Peyer's patch (tissue), 4 donors: ENCODE measurements around the gene TSPAN15. TPM values are rescaled to one million over a fixed set of nuclear protein-coding genes. Genes with fewer than 3 reads are reported as not detected.
A peak's percentile ranks its signal among the peaks of the same experiment; 100 is the strongest.

Source experiments
- DNase-seq, 3 donors: peaks; one replicate each; pipeline ENCODE4 v3.0.0-alpha.2; 2017 to 2019
- H3K27ac ChIP-seq, 4 donors: fragments of 200-600 bp; sonication (generic); one replicate each; pipeline ENCODE4 v1.5.1; 2016 to 2019
- H3K27me3 ChIP-seq, 2 donors: fragments of 200-600 bp; sonication (generic); one replicate each; pipeline ENCODE4 v1.5.1; 2019
- H3K36me3 ChIP-seq, 3 donors: fragments of 200-600 bp; sonication (generic); one replicate each; pipeline ENCODE4 v1.5.1; 2016 to 2019
- H3K4me1 ChIP-seq, 4 donors: fragments of 200-600 bp; sonication (generic); one replicate each; pipeline ENCODE4 v1.5.1; 2016 to 2019
- H3K4me3 ChIP-seq, 4 donors: fragments of 200-600 bp; sonication (generic); 1 replicate in 3 of 4; 2 replicates in 1 of 4; pipeline ENCODE4 v1.5.1; 2016 to 2019; ENCODE audit warnings: mild to moderate bottlenecking in 1 of 4
- H3K9me3 ChIP-seq, 4 donors: fragments of 200-600 bp; sonication (generic); one replicate each; pipeline ENCODE4 v1.5.1; 2016 to 2019; ENCODE audit warnings: mild to moderate bottlenecking in 1 of 4
- POLR2A ChIP-seq, 2 donors: fragments of 450-650 bp; IDR thresholded peaks; one replicate each; pipeline ENCODE4 v1.5.1; 2017; ENCODE audit warnings: antibody characterized with exemption in 2 of 2, mild to moderate bottlenecking in 2 of 2, moderate library complexity in 2 of 2
- total RNA-seq, 4 donors: library from RNA; depleted of rRNA; stranded (reverse); fragments of >200 nt; gene quantifications; one replicate each; pipeline ENCODE4 v1.1.0, GENCODE V29; 2016
- TF ChIP-seq, protein P1 (sequence below), 6 experiments: fragments of 450-650 bp in 4 of 6; fragments of 200-600 bp in 2 of 6; sonication (generic) in 1 of 6; IDR thresholded peaks; one replicate each; pipeline ENCODE4 v1.5.1; 2017 to 2019; ENCODE audit warnings: antibody characterized with exemption in 6 of 6, mild to moderate bottlenecking in 3 of 6, moderate library complexity in 1 of 6

The TSPAN15 gene
- total RNA-seq, 4 donors from 2014 or later, result 32.2 to 110 (median 94.4) TPM

- no peaks in the 10 kb centered on the region for H3K27me3 ChIP-seq
- no peaks in the 10 kb centered on the region for H3K9me3 ChIP-seq
- no peak for DNase-seq
- no peaks in the 10 kb centered on the region for H3K36me3 ChIP-seq
- H3K4me1 ChIP-seq, result peaks cover 0 to 48% (median 6%) of the 10 kb centered on the region in 4 donors
- no peak overlapping the region for H3K4me3 ChIP-seq
- peak overlapping the region in 1 of 4 donors; percentile 59 for H3K27ac ChIP-seq
- no peak for TF ChIP-seq POLR2A (IDR thresholded peaks at IDR 0.05)
- TF ChIP-seq, protein P1, sequence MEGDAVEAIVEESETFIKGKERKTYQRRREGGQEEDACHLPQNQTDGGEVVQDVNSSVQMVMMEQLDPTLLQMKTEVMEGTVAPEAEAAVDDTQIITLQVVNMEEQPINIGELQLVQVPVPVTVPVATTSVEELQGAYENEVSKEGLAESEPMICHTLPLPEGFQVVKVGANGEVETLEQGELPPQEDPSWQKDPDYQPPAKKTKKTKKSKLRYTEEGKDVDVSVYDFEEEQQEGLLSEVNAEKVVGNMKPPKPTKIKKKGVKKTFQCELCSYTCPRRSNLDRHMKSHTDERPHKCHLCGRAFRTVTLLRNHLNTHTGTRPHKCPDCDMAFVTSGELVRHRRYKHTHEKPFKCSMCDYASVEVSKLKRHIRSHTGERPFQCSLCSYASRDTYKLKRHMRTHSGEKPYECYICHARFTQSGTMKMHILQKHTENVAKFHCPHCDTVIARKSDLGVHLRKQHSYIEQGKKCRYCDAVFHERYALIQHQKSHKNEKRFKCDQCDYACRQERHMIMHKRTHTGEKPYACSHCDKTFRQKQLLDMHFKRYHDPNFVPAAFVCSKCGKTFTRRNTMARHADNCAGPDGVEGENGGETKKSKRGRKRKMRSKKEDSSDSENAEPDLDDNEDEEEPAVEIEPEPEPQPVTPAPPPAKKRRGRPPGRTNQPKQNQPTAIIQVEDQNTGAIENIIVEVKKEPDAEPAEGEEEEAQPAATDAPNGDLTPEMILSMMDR (IDR thresholded peaks at IDR 0.05), result no peak
Measured at GRCh38 chr10:69421611-69422308, 29.5 kb upstream of the TSPAN15 start.

DNA sequence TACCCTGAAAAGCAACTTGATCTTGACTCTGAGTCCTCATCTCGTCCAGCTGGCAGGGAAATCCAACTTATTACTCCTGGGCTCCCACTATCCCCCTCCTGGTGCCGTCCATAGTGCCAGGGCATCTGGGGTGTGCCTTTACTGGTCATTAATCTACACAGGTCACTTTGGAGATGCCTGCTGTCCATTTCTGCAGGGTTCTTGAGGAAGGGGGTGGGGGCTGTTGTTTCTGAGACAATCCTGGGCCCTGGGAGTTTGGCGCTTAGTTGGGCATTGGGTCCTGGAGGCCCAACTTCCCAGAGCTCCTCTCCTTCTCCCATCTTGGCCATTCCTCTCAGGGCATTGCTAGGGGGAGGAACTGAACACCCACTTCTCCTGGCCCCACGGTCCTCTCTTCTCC, 28.6 kb upstream of the TSPAN15 start:
- H3K36me3 ChIP-seq, result no peaks in the 10 kb centered on the region
- H3K4me3 ChIP-seq, result no peak overlapping the region
- H3K9me3 ChIP-seq, result no peaks in the 10 kb centered on the region
- H3K27me3 ChIP-seq, result no peaks in the 10 kb centered on the region
- TF ChIP-seq POLR2A (IDR thresholded peaks at IDR 0.05), result no peak
- TF ChIP-seq, protein P1 (IDR thresholded peaks at IDR 0.05), result no peak
- no peak for DNase-seq
- H3K4me1 ChIP-seq, result peaks cover 0 to 50% (median 6%) of the 10 kb centered on the region in 4 donors
- peak overlapping the region in 1 of 4 donors; percentile 54 for H3K27ac ChIP-seq

DNA sequence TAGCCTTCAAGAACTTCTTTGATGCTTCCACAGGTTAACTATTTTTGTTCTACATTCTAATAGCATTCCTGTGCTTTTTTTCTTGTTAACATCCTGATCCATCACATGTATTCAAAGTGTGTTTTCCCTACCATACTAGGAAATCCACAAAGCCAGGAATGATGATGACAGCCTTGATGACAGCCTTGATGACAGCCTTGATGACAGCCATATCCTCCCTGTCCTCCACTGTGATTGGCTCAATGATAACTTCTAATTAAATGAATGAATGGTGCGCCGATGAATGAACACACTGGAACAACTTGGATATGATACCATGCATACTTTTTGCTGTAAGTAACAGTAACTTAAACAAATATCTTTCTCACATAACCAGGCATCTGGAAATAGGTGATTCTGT, 26.2 kb upstream of the TSPAN15 start:
- Histone ChIP-seq H3K36me3 (no peaks in the 10 kb centered on the region), H3K9me3 (no peaks in the 10 kb centered on the region), H3K27me3 (no peaks in the 10 kb centered on the region), H3K4me3 (no peak overlapping the region), H3K27ac (peak overlapping the region in 3 of 4 donors; percentile 47 to 90 (median 85)), H3K4me1 (peaks cover 0 to 27% (median 6%) of the 10 kb centered on the region in 4 donors)
- TF ChIP-seq, protein P1 (IDR thresholded peaks at IDR 0.05), result no peak
- no peak for TF ChIP-seq POLR2A (IDR thresholded peaks at IDR 0.05)
- DNase-seq, result no peak

GRCh38 chr10:69425511-69426298, 25.6 kb upstream of the TSPAN15 start:
- Histone ChIP-seq H3K4me3 (no peak overlapping the region), H3K27me3 (no peaks in the 10 kb centered on the region), H3K9me3 (no peaks in the 10 kb centered on the region), H3K36me3 (no peaks in the 10 kb centered on the region), H3K27ac (peak overlapping the region; percentile 57 to 90 (median 76)), H3K4me1 (peaks cover 0 to 24% (median 6%) of the 10 kb centered on the region in 4 donors)
- peak in 2 of 3 donors; percentile 45 to 88 for DNase-seq
- TF ChIP-seq, protein P1 (IDR thresholded peaks at IDR 0.05), result no peak
- TF ChIP-seq POLR2A (IDR thresholded peaks at IDR 0.05), result no peak

DNA sequence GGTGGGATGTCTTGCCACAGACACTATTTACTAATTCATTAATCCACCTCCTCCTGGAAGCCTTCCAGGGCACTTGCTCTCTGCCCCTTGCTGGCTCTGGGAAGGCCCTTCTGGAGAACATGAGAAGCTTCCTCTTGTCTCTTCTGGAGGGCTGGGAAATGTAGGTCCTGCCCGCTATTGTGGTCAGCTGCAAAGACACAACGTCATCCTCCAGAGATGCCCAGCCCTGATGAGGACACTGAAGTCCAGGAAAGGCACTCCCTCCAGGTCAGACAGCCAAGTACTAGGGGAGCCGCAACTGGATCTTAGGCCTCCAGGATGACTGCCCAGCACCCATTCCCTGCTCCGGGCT, 24.9 kb upstream of the TSPAN15 start:
- Histone ChIP-seq H3K9me3 (no peaks in the 10 kb centered on the region), H3K36me3 (no peaks in the 10 kb centered on the region), H3K4me3 (no peak overlapping the region), H3K4me1 (peaks cover 0 to 24% (median 6%) of the 10 kb centered on the region in 4 donors), H3K27ac (peak overlapping the region; percentile 57 to 90 (median 76)), H3K27me3 (no peaks in the 10 kb centered on the region)
- DNase-seq, result no peak
- TF ChIP-seq, protein P1 (IDR thresholded peaks at IDR 0.05), result no peak
- no peak for TF ChIP-seq POLR2A (IDR thresholded peaks at IDR 0.05)
